HG03442 (cell line): ENCODE measurements around the gene FAM83E.
"Not testable (repeated sequence)": the region's sequence is repeated elsewhere in the genome, so short reads cannot be mapped to it uniquely, and the experiment has no call there.

Source experiments
- ATAC-seq: cut with Tn5 transposase; IDR thresholded peaks from one replicate; pipeline ENCODE4 v1.9.1; 2021; ENCODE audit warnings: mild to moderate bottlenecking, moderate library complexity; ENCODE audit not compliant: unreplicated experiment

The FAM83E gene

DNA sequence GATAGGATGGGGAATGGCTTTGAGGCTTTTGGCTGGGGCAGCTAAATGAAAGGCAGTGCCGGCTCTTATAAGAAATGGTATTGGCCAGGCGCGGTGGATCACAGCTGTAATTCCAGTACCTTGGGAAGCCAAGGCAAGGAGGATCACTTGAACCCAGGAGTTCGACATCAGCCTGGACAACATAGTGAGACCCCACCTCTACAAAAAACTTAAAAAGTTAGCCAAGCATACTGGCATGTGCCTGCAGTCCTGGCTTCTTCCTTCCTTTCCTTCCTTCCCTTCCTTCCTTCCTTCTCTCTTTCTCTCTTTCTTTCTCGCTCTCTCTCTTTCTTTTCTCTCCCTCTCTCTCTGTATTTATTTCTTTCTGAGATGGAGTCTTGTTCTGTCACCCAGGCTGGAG, 28.0 kb upstream of the FAM83E start:
- ATAC-seq: no peak

DNA sequence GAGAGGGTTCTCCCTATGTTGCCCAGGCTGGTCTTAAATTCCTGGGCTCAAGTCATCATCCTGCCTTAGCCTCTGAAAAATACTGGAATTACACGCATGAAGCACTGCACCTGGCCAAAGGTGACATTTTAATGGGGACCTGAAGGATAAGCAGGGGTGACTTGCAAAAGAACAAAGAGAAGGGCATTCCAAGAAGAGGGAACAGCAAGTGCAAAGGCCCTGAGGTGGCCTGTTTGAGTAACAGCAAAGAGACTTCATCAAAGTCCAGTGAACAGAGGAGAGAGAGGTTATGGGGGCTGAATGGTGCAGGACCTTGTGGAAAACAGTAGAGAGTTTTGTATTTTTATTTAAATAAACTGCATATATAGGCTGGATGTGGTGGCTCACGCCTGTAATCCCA, 27.0 kb upstream of the FAM83E start:
- no peak for ATAC-seq

DNA sequence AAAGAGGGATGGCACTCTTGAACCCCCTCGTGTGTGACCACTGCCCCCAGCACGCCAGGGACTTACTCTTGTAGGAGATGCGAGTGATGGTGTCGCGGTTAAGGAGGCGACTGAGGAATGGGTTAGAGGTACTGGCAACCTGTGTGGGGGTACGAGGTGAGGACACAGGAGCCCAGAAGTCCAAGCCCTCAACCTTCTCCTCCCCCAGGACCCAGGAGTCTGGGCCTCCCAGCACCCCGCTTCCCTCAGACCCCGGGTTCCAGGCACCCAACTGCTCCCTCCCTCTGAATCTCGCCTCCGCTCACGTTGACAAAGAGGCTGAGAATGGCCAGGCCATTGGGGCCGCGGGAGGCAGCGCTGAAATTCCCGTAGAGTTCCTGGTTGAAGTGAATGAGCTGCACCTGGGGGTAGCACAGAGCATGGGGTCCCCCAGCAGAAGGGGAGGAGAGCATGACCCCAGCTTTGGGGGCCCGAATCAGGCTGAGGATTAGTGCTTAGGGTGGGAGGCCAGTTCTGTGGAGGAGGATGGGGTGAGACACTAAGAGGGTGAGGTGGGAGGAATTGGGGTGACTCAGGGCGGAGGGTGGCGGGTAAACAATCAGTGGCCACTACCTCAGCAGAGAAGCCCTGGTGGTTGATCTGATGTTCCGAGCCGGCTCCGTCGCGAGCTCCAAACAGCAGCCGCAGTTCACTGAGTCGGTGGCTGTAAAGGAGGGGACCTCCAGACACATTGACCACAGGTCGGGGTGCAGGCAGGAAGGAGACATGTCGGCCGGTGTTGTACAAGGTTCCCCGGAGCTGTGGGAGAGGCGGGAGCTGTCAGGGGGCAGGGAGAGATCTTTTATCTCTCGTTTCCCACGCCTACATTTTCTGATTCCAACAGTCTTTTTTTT, 24.9 kb upstream of the FAM83E start:
- ATAC-seq: no peak

DNA sequence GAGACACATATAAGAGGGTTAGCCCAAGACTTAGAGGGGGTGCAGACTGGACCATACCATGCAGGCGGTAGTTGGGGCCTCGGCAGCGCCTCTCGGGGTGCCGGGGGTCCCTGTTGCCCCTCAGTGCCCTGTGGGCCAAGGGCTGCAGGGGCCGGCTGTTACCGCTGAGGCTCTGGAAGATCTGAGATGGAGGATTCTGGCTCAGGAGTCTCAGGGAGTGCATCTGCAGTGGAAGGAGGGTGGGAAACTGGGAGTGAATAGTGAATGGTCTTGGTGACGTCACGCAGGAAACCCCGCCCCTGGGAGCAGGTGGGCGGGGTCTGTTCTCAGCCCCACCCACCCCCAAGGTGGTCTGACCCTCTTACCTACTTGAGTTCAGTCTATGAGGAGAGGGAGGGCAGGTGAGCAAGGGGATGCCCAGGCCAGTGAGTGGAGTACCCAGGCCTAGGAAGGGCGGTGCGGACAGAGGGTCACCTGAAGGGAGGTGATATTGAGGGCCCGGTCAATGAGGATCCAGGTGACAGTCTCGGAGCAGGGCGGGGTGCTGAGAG, 24.0 kb upstream of the FAM83E start:
- no peak for ATAC-seq

DNA sequence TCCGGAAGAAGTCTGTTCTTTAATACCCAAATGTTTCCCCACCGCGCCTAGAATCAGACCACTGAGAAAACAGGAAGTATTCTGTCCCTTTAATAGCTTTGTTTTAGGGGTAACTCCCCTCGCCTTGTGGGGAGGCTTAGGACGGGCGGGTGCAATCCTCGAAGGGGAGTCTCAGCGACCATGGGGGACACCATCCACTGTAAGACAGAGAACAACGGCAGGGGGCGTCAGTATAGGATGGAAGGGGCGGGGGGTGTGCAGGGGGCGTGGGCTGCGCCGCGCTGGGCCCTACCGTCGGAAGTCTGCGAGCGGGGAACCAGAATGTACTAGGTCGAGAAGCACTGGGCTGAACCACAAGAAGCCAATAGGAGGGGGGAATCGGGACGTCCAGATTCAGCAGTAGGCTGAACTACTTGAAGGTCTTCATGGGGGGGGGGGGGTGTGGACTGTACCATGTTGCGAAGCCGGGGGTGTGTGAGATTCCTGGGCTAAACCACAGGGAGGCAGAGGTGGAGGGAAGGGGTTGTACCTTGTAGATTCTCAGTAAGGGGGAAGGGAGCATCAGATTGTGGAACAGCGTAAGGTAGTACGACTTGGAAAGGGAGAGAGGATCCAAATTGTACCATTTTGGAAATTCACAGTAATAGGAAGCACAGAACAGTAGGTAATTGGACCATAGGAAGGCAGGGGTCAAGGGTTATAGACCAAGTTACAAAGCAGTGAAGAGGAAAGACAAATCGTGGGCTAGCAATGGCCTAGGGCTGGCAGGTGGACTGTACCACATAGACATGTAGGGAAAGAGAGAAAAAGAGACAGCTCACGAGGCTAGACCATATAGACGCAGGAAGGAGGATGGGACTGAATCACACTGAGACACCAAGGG, 23.3 kb upstream of the FAM83E start:
- ATAC-seq: peak; percentile 8

DNA sequence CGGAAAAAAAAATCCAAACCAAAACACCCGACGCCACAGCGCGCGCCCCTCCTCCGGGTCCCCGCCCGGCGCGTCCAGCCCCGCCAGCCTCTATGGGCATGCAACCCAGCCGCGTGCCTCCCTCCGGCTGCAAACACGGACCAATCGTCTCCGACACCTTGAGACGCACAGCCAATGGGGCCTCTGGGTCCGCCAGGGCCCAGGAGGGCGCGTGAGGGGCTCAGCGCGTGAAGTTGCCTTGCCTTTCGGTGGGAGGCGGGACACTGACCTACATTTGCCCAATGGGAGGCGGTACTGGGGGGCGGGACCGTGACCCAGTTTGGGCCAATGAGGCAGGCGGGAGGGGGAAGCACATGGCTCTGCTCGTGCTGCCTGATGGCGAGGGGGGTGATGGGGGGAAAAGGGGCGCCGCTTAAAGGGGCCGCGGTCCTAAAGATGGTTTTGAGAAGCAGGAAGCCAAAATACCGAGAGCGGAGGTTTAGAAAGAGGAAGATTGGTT, 22.6 kb upstream of the FAM83E start:
- peak; percentile 73 for ATAC-seq

DNA sequence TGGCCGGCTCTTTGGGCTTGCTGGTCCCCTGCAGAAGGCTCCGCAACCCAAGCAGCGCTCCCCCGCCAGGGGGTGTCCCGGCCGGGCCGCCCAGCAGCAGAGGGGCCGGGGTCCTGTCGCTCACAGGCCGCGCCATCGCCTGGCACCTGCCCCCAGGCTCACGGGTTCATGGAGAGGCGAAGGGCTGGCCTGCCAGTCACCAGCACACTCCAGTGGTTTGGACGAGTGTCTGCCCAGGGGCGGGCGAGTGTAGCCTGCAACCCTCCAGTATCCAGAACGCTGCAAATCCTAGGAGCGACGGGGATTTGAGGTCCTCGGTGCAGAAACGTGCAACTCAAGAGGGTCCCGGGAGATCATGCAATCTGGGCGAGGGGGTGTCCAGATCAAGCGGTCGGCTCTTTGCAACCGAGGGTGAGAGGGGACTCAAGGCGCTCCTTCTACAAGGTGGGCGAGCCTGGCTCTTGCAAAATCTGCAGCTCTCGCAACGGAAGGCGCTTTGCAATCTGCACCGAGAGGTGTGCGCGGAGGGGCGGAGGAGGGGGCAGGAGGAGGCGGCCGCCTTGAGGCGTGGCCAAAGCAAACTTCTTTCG, 22.1 kb upstream of the FAM83E start, which contains the start of gene DBP:
Gene DBP, minus strand, starts transcription at position 521 of the 590 bp plus-strand sequence. Its CDS starts 385 bp downstream, at position 136.
- no peak for ATAC-seq

DNA sequence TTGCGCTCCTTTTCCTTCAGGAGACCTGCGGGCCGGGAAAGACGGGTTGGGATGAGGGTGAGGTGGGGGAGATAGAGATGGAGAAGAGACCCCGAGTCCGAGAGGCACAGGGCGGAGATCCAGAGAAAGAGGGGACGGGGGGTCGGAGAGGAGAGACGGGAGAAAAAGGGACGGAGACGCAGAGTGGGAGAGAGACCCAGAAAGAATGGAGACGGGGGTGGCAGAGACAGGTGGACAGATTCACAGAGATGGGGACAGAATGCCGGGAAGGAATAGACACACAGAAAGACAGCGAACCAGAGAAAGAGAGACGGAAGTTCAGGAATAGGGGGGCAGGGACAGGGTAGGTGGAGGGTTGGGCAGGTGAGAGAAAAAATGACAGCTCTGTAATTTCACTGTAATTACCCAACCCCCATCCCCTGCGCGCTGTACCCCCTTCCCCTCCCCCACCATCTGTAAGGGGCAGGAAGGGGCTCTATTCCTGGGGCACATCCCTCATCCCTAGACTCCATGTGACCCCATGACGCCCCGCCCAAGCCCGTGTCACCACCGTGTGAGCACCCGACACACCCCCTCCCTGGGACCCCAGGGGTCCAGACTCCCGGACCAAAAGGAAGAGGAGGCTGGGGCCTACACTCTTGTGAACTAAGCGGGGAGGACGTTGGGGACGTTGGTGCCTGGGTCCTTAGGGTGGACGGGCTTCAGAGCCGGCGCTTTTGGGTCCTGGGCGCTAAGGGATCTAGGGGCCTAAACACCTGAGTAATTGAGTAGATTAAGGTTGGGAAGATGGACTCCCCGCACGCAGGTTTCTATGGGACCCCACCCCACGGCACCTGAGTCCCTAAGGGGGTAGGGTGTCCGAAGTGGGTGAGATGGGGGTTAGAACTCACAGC, 21.3 kb upstream of the FAM83E start:
- ATAC-seq: no peak

DNA sequence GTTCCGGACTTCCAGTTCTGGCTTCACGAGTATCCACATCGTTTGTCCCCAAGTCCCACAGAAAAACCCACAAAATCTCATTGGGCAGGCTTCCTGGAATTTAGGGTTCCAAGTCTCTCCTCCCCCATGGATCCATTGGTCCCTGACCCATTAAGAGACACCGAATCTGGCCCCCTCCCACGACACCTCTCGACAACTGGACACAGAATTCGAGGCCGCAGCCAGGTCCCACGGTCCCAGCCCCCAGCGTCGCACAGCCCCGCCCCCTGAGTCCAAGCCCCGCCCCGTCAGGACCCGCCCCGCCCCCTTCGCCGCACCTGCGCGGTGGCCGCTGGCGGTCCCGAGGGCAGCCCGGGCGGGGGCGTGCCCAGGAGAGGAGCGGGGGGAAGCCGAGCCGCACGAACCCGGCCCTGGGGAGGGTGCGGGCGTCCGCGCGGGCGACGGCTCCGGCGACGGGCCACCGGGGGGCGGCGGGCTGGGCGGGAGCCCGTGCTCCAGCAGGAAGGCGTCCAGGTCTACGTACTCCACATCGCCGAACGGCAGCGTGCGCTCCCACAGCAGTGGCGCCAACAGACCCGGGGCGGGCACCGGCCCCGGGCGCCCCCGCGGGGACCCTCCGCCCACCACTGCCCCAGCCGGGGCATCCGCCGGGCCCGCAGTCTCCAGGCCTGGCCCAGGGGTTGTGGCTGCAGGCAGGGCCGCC, 20.5 kb upstream of the FAM83E start:
- no peak for ATAC-seq

DNA sequence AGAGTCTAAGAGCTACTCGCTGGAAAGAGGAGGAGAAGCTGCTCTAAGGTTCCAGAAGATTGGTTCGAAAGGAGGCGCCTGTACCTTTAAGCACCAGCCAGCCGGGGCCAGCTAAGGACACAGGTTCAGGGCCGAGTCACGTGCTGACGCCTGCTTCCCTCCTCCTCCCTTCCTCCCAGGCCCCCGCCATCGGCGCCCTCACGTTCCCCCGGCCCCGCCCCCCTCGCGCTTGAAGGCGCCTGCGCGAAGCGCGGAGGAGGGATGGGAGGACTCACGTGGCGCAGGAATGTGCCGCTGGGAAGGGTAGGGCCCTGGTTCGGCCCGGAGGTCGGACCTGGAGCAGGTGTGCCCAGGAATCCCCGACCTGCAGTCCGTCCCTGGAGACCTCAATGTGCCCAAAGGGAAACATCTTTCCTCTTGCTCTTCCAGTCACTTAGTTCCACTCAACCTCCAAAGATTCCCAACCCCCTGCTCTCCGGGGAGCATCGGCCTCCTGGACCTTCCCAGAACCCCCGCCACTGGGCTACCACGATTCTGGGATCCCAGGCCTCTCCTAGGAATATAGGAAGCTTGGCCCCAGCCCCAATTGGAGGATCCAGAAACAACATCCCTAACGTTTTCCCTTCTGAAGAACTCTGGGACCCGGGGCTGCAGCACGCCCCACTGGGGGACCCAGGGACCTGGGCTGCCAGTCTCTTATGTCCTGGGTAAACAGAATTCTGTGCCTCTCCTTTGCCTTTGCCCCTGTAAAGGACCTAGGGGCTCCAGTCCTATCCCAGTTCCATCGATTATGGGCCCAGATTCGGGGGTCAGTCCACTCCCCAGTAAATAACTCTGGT, 19.8 kb upstream of the FAM83E start:
- peak; percentile 27 for ATAC-seq

DNA sequence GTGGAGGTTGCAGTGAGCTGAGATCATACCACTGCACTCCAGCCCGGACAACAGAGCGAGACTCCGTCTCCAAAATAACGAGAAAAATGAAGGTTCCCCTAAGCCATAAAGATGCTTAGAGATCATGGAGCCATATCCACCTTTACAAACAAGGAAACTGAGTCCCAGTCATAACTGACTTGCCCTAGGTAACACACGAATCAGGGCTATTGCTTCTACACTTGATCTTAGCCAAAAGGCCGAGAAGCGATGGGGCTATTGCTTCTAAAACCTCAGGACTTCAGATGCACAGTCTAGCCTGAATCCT, 19.1 kb upstream of the FAM83E start:
- no peak for ATAC-seq

DNA sequence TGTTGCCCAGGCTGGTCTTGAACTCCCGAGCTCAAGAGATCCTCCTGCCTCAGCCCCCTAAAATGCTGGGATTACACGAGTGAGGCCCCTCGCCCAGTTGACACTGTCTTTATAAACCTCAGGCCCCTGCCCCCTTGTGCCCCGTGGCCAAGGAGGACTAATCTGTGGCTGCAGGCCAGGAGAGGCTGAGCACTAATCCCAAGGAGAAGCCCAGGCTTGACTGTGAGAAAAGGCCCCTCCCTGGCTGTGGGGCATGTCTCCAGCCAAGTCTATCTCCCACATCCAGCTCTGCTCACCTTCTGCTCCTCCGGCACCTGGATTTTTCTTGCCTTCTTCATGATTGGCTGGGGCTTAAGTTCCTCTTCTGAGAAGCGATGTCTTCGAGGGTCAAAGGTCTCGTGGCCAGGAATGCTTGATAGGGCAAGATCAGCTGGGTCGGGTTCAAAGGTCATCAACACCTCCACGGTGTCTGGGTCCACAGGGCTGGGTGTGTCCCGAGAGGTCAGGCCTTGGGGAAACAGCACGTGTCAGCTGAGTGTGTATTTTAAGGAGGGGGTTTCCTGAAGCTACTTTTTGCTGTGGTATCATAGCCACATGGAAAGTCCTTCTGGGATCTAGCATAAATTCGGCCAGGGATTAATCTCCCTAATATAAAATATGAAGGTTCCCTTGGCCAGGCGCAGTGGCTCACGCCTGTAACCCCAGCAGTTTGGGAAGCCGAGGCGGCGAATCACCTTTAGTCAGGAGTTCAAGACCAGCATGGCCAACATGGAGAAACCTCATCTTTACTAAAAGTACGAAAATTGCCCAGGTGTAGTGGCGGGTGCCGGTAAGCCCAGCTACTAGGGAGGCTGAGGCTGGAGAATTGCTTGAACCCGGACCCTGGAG, 18.5 kb upstream of the FAM83E start:
- ATAC-seq: no peak

DNA sequence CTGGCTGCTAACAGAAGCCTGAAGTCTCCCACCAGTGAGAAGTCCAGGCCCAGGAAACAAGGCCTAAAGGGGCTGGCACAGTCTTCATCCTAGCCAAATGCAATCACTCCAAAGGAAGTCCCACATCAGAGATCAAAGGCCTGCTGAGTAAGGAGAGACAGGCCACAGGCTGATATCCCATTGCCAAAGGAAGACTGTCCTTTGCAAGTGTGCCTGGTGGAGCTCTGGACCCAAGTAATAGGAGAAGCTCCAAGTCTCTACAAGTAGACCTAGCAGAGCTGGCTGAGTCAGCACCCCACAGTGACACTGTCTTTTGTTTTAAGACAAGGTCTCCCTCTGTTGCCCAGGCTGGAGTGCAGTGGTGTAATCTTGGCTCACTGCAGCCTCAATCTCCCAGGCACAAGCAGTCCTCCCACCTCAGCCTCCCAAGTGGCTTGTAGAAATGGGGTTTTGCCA, 17.8 kb upstream of the FAM83E start:
- no peak for ATAC-seq

DNA sequence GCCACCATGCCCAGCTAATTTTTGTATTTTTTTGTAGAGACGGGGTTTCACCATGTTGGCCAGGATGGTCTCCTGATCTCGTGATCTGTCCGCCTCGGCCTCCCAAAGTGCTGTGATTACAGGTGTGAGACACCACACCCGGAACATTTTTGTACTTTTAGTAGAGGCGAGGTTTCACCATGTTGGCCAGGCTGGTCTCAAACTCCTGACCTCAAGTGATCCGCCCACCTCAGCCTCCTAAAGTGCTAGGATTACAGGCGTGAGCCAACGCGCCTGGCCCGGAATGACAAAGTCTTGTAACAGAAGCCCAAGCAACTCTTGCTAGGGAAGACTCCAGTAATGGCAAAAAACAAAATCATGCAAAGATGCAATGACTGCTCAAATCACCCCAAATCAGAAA, 17.4 kb upstream of the FAM83E start:
- ATAC-seq: not testable (repeated sequence)

DNA sequence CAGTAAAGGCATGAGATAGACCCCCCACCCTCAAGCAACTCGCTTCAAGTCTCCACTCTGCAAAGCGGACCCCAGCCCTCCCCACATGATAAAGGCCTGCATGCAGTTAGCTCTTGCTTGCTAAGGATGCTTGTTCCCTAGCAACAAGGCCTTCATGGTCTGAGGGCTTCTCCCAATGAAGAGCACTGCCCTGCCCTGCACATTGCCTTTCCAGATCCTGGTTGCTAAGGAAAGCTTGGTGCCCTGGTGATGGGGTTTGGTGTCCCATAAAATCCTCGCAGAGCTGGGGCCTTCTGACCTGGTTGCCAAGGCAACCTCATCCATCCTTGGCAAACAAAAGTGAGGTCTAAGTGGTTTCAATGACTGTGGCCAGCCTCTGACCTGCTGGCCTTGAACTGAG, 16.3 kb upstream of the FAM83E start:
- no peak for ATAC-seq

DNA sequence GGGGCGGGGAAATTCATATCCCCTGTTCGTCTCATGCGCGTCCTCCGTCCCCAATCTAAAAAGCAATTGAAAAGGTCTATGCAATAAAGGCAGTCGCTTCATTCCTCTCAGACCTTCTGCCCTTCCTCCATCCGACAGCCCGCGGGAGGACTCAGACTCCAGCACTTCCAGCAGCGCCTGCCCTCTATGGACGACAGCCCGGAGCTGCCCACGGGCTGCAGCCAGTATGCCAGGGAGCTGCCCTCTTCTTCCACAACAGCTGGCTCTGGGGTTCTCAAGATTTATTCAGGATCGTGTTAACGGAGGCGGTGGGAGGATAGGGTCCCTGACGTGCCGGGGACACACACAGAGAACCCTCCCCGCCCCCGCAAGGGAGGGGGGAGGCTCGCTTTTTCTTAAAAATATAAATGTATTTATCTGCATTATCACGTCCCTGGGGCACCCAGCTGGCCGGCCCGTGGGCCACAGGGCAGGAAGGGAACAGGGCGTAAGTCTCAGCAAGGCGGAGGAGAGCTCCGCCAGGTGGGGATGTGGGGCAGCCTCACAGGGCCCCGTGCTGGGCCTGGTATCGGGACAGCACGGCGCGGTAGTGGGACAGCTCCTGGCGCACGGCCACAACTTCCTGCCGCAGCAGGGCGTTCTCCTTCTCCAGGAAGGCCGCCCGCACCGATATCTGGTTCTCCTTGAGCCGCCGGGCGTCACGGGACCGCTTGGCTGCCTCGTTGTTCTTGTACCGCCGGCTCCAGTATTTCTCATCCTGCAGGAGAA, 15.6 kb upstream of the FAM83E start:
- no peak for ATAC-seq
